Activated CD4-positive, CD25-positive, alpha-beta regulatory T cell (primary cell): Measurements from ENCODE around the gene MYH9.
A peak's percentile ranks its signal among the peaks of the same experiment; 100 is the strongest.

Experiments used
- DNase-seq, 4 experiments: peaks; one replicate each; lab custom pipeline; 2025; lab: John Stamatoyannopoulos, UW

The MYH9 gene

DNA sequence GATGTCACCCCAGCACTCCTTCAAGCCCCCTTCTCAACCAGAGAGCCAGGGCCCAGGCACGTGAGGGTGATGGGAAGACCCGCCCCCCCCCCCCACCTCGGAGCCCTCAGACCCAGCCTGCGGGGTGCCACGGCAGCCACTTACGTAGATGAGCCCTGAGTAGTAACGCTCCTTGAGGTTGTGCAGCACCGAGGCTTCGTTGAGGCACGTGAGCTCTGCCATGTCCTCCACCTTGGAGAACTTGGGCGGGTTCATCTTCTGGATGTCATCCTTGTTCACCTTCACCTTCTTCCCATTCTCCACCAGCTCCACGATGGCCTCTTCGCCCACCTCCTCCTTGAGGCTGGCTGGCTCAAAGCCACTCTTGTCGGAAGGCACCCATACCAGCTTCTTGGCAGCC is 39.0 kb downstream of the MYH9 start:
- DNase-seq, result no peak

DNA sequence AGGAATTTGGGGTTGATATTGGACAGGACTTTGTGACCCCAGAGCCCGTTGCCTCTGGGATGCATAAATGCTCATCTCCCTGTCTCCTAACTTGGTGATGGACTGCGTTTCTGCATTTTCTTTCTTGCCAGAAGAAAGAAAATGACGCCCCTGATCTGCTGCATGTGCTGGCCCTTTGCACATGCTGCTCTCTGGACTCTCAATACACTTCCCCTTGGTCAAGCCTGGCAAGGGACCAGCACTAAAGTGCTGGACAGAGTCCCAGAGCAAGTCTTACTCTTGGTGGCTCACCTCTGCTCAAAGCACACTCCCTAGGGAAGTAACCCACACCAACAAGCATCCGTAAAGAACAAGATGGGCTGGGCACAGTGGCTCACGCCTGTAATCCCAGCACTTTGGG is 40.7 kb downstream of the MYH9 start:
- DNase-seq, result no peak

DNA sequence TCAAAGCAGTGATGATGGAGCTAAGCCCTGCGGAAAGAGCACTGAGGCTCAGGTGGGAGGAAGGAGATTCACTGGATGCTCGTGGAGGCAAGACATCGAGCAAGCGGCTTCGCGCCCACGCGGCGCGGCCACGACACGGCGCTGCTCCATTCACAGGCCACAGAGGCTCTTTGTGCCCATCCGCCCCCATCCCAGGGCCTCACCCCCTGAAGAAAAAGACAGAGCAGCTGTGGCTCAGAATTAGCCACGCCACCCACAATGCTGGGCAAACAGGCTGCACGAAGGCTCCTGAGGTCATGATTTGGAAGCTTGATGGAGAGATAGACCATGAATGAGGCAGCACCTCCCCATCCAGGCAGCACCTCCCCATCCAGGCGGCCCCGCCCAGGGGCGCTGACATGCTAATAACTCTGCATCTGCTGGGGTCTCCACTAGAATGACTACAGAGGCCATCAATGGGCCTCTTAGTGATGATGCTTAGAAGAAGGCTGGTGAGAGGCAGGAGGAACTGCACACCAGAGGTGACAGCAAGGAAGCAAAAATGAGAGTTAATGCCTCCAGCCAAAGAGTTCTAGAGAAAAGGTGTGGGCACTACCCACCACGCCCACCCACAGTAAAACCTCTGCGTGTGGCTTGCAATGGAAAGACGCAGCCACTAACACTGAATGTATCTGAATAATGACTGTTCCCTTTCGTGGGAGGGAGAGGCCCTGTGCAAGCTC is 43.5 kb downstream of the MYH9 start:
- DNase-seq, result no peak

DNA sequence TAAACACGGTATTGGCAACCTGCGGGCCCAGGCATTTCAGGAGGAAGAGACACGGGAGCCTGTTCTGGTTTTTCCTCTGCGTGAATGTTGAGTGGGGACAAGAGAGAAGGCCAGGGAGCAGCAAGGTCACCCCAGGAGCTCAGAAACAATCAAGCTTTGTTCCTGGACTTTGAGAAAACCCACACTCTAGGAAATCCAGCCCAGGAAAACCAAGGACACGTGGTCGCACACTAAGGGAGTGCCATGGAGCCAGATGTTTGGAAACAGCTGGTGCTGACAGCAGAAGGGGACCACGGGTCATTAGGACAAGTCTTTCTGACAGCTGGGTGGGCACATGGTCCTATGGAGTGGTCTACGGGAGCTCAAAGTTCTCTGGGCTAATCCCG is 44.1 kb downstream of the MYH9 start:
- no peak for DNase-seq

DNA sequence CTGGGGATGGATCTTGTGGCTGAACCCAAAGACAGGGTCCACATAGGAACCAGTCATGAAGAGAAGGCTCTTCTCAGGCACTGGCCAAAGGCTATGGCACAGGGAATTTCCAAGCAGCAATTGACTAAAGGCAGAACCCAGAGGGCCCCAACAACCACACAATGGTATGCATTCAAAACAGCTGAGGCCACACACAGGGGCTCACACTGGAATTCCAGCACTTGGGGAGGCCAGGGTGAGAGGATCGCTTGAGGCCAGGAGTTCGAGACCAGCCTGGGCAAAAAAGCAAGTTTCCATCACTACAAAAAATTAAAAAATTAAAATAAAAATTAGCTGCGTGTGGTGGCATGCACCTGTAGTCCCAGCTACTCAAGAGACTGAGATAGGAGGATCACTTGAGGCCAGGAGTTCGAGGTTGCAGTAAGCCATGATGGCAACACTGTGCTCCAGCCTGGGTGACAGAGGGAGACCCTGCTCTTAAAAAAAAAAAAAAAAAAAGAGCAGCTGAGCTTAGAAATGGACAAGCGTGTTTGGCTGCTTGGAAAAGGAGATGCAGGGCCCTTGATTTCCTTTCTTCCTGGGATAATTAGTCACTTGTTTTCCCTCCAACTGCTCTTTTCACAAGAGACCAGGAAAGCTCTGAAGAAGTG is 44.6 kb downstream of the MYH9 start:
- DNase-seq, result no peak

DNA sequence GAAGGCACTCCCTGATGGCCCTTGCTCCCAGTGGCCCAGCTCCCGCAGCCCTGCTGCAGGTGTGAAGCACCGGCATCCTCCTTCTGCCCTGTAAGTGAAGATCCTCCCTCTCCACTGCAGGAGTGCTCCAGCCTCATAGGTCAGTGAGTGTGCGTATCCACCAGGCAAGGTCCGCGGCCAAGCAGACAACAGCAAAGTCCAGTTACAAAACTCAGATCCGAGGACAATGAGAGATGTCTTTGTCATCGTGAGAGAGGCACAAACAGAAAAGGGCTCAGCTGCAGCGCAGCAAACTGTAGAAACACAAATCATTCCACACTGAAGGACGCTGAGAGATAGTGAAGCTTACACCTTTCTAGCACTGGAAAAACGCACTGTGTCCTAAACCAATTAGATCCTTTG is 46.1 kb downstream of the MYH9 start:
- DNase-seq, result no peak

DNA sequence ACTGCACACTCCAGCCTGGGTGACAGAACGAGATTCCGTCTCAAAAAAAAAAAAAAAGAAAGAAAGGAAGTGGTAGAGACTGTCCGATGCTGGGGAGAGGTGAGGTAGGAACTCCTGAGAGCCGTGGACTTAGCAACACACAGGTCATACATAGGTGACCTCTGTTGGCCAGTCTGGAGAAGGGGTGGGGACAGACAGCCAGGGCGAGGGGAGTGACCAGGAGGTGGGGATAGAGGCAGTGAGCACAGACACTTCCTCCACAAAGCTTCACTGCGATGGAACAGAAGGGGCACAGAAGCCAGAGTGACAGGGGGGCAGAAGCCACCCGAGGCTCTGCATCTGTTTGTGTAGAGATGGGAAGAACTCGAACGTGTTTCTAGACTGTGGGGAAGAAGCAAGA is 47.1 kb downstream of the MYH9 start:
- DNase-seq, result no peak

DNA sequence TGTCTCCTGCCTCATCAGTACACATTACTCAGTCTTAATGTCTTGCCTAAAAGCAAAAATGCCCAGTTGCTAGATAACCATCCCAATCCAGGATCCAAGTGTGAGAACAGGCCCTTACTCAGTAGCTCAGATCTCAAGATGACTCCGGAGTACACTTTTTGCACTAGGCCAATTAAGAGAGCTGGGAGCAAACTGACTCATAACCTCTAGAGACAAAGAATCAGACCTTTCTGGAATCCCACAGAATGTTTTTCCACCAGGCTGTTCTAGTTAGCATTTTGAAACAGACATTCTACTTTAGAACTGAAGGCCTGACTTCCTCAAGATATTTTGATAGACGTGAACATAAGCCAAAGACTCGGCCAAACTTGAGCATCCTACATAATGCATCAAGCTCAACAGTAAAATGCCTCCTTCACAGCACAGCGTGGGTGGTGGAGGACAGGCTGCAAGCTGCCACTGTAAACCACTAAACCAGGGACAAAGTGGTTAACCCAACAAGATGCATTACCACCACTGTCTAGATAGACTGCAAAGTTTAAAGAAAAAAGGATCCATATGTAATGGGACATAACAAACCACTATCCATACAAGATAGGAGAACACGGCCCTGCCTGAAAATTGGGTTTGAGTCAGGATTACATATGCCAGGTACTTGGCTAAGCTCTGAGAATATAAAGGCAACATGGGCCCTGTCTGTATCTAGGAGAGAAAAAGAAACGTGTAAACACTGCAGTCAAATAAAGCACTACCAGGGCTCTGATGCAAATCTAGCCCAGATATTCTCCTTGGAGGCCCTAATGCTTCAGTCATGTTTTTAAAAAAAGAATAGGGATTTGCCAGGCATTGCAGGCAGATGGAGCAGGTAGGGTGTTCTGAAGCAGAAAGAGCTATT is 48.3 kb downstream of the MYH9 start:
- DNase-seq, result no peak

DNA sequence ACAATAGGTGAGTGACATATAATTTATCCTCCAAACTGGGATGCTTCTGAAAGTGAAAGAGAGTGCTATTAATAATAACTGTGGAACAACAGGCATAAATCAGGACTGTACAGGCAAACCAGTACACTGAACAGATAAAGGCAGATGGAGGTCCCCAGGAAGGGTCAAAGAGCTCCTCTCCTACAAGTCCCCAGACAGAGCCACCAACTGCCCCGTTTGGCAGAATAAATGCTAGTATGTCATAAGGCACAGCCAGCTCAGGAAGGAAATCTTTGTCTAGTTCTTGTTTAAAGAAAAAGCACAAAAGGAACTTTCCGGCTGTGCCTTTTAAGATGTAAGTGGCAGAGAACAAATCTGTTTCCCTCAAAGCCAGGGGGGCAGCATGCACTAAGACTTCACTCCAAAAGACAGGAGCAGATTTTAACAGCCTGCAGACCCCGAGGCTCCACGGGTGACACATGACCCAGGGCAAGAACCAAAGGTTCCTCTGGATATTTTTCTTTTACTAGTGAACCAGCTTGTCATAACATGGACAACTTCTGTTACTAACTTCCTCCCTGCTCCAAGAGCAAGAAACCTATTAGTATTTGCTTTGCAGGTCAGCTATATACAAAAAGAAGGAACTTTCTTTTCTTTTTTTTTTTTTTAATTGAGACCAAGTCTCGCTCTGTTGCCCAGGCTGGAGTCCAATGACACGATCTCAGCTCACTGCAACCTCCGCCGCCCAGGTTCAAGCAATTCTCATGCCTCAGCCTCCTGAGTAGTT is 50.2 kb downstream of the MYH9 start:
- DNase-seq, result no peak

DNA sequence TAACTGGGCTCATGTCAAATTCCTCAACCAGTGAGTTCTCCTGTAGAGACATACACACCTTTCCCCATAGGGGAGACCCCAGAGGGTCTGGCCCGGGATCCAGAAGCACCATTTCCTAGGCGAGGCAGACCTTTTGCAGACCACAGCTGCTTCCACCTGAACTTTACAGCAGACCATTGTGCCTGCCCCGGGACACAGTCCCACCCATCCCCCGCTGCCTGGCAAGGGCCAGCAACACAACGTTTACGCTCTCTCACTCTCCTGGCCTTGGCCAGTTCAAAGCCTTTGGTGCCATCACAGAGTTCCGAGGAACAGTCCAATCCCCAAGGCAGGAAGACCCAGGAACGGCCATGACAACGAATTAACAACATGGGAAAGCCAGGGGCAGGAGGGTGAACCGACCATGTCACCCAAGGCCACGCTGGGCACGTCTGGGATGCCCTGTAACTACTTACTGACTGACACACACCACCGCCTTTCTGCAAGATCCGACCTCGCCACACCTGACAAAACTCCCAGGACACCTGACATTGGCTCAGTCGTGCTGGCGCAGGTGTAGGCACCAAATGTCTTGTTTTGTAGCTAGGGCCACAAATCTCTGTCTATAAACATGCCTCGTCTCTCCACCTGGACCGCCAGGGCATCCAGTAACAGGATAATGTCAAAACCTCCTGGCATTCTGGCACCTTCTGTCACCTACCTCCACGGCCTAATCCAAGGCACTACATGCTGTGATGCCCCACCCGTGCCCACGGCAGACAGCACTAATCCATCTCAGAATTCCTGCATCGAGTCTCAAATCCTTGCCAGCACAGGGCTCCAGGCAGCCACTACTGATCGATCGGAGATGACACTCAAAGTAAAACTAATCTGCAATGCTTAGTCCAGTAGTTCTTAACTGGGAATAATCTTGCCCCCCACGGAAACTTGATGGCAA is 51.3 kb downstream of the MYH9 start:
- DNase-seq, result no peak

DNA sequence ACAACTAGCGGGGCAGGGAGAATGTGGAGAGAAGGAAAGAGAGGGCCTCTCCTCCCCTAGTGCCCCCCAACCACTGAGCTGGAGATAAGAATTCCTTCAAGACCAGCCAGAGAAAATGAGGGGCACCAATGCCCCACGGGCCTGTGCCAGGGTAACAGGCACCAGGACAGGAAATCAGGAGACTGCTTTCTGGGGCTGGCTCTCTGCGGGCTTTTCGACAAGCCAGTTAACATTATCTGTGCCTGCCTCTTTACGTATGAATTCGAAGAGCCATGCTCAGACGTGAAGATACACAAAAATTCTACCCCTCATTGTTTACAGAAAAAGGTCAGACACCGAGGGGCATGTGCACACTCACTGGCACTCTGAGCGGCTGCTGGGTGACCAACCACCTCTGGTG is 52.1 kb downstream of the MYH9 start:
- DNase-seq, result no peak

DNA sequence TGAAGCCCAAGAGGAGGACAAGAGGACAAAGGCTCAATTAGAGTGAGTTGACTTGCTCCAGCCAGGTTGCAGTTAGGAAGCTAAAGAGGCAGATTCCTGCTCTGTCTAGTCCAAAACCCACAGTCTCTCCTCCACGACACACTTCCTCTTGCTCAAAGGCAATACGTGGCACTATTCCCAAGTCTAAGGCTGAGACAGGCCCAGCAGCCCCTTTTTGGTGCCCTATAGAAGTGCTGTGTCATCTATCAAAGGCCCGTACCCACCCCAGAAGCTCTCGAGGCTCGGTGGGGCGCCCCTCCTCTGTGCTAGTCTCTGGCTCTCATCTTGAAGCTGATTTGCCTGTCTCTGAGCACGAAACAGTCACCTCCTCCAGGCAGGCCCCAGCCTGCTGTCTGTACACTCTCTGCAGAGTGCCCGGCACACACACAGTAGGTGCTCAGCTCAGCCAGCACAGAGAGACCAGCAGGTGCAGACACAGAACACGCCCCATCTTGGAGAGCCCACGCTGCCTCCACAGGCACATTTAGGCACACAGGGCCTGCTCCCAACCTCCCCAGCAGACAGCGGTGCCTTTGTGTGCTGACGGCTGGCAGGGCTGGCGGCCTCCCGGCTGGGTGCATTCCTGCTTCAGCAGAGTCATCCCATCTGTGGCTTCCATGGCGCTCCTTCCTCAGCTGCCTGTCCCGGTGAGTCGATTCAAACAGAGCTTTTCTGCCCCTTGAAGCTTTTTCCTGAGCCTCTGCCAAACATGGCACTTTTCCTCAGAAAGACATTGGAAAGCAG is 52.8 kb downstream of the MYH9 start:
- DNase-seq, result no peak

DNA sequence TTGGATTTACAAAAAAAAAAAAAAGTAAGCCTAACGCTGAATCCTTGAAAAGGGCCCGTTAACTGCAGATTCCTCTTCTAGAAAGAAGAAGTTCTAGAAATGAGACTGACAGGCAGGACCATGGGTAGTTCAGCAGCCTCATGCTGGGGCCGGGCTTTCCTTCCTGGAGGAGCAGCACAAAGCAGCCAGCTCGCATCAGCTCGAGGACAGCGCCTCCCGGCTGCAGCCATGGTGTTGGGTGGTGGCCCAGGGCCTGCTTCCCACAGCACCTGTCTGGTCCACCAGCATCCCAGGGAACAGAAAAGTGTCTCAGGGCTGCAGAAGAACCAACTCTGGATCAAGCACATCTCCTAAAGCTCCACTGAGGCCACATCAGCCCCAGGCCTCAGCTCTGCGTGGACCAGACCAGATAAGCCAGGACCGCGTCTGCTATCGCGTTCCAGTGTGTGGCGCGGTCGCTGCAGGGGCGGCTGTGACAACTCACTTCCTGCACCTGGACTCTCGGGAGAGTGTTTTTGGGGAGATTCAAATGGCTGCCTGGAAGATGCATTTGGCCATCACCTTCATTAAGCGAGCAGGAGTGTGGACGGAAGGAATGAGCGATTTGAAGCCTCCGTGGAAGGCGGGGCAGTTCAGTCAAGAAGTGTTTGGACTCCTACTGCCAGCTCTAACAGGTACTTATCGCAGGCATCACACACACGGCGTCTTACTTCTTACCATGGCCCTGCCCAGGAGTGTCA is 53.5 kb downstream of the MYH9 start:
- DNase-seq, result no peak

DNA sequence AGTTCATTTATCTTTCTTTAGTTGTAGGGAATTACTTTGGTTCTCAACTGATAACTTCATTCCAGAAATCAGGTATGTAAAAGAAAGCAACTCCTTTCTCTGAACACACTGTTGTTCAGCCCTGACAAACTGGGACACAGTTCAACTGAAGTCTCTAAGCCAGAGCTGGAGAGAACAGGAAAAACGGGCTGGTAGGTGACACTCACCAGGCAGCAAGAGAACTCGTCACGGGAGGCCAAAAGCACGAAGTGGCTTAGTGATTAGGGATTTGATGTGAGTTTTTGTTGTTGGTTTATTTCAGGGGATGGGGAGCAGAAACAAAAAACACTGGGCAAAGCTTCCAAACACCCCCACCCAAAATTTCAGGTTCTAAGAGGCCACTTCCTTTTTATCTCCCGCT is 54.1 kb downstream of the MYH9 start:
- no peak for DNase-seq

DNA sequence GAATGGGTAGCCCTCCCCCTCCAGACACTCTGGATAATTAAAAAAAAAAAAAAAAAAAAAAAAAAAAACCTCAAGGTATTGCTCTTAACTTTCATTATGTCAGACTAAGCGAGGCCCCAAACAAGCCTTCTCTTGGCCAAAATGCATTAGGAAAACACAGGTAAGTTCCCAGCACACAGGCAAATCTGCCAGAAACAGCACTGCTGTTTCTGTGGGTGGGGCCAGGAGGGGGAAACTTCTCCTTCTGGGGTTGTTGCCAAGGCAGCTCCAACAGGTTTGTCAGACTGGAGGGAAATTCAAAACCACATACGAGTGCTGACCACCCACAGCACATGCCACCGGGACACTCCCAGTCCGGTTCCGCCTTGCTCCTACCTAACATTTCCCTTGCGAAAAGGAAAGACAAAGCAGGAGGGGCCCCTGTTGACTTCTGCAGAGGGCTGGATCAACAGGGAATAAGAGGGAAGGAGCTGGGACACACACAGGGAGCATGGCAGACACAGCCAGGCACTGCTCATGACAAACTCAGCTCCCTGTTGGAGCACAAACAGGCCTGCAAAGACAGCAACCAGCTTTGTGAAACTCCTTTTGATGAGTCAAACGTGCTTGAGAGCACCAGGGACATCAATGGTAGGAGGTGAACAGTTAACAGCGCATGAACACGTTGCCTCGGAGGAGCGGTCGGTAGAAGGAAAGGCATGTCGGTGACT is 55.0 kb downstream of the MYH9 start:
- DNase-seq, result peak in 2 of 4 experiments; percentile 23 to 26

DNA sequence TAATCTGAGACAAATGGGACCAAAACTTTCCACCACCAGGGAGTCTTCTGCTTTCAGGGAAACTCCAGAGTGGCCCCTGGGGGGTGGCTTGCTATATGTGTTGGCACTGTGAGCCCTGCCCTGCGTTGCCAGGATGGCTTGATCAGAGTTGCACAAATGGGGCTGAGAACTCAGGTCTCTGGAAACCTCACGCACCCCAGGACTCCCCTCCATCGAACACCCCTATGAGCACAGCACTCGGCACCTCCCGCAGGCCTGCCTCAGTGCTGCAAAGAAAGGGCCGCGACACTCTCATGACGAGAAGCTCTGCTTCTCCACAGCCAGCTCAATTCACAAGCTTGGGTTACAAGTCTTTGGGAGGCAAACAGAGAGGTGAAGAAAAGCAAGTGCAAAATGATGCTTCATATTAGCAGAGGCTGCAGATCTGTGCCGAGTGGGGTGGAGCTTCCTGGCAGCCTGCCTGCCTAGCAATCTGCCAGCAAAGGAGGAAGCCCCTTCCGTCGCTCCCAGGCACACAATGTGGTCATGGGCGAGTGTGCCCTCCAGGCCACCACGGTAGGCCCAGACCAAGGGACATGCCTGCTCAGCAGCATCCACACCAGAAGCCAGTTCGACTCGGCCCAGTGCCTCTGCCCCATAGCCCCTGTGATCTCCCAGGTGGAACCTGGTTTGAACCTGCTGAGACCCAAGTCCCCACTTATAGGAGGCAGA is 55.7 kb downstream of the MYH9 start:
- peak in 2 of 4 experiments; percentile 29 to 41 for DNase-seq

DNA sequence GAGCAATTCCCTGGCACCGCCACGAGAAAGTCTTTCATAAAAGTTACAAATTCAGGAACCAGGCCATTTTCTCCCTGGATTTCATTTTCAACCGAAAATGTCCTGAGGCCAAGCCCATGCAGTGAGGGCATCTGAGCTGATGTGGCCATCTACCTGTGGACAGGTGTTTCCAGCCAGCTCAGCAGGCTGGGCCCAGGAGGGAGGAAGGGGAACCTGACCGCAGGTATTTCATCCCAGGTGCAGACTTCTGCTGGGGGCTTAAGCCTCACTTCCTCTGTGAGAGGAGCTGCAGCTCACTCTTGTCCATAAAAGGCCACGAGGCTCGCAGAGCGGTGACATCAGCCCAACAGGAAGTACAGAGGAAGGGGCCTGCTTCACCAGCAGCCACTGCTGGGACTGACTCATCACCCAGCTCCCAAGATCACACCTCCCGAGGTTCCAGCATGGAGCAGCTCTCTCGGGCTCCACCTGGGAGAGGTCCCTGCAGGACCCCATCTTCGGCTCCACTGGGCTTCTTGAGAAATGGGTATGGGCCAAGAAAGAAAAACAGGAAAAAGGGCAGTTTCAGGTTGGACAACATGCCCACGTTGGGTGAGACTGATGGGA is 56.4 kb downstream of the MYH9 start:
- peak; percentile 25 to 70 (median 44) for DNase-seq
